ENCODE measurements around the gene S100A4. TPM values are rescaled to one million over a fixed set of nuclear protein-coding genes. Genes with fewer than 3 reads are reported as not detected.
A peak's percentile ranks its signal among the peaks of the same experiment; 100 is the strongest.

S100A4 gene
- total RNA-seq, 2 experiments from 2014 or later: 109 to 118 TPM

DNA sequence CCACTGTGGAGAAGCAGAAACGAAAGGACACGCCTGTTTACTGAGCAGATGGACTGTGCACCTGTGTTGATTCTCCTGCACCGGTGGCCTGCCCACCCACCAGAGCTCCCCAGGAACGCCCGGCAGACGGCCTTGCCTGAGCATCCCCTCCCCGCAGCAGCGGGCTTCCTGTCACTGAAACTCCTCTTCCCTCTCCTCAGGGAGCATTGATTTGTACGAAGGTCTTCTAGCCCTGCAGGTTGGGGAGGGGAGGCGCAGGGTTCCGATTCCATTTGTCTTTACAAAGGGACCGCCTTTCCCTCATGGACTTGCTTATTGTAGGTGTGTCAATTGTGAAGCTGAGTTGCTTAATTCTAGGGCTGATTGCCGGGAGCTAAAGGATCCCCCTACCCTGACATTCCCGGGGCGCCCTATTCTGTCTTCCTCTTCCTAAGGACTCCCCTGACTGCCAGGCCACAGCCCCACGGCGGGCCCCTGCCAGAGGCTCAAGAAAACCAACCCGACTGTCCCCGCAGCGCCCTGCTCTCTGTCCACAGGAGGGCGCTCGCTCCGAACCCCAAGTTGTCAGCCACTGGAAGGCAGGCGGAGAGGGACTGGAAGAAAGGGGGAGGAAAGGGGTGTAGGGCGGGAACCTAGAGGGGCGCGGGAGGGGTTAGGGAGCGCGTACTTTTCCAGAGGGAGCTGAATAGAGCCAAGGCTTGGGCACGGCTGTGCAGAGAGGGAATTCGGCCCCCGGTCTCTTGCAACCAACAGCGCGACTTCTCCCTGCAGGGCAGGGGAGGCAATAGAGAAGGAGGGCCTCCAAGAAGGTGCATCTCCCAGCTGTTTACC, 12.6 kb downstream of the S100A4 start:
- ATAC-seq (peak; percentile 19), DNase-seq (peak; percentile 86)
- Mint-ChIP-seq H3K36me3 (ENCODE audit: low read depth) (peaks cover 17% of the 10 kb centered on the region), H3K27me3 (no peaks in the 10 kb centered on the region), H3K4me1 (ENCODE audit: low read depth) (peaks cover 61% of the 10 kb centered on the region), H3K9me3 (no peaks in the 10 kb centered on the region), H3K4me3 (peak overlapping the region; percentile 95), H3K27ac (peak overlapping the region; percentile 96)
- intact Hi-C loops (cut with micrococcal nuclease): loop anchor here (2.0 kb wide), 1 partner anchor 36 kb away; no protein-coding TSS in a partner anchor
- TF ChIP-seq, protein P1, sequence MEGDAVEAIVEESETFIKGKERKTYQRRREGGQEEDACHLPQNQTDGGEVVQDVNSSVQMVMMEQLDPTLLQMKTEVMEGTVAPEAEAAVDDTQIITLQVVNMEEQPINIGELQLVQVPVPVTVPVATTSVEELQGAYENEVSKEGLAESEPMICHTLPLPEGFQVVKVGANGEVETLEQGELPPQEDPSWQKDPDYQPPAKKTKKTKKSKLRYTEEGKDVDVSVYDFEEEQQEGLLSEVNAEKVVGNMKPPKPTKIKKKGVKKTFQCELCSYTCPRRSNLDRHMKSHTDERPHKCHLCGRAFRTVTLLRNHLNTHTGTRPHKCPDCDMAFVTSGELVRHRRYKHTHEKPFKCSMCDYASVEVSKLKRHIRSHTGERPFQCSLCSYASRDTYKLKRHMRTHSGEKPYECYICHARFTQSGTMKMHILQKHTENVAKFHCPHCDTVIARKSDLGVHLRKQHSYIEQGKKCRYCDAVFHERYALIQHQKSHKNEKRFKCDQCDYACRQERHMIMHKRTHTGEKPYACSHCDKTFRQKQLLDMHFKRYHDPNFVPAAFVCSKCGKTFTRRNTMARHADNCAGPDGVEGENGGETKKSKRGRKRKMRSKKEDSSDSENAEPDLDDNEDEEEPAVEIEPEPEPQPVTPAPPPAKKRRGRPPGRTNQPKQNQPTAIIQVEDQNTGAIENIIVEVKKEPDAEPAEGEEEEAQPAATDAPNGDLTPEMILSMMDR (IDR thresholded peaks at IDR 0.05): peak; percentile 87
- POLR2A ChIA-PET: interaction anchor here (0.7 to 7.9 kb wide), 11 partner anchors 13 to 137 kb away, joined by 3 to 97 read pairs (median 4); partner anchors contain the start of genes CHTOP, S100A2, S100A3 and S100A4
- CTCF ChIA-PET: interaction anchor here (0.7 to 5.5 kb wide), 34 partner anchors 8 to 435 kb away, joined by 3 to 191 read pairs (median 5); partner anchors contain the start of genes CHTOP, CREB3L4, S100A1 and S100A13

DNA sequence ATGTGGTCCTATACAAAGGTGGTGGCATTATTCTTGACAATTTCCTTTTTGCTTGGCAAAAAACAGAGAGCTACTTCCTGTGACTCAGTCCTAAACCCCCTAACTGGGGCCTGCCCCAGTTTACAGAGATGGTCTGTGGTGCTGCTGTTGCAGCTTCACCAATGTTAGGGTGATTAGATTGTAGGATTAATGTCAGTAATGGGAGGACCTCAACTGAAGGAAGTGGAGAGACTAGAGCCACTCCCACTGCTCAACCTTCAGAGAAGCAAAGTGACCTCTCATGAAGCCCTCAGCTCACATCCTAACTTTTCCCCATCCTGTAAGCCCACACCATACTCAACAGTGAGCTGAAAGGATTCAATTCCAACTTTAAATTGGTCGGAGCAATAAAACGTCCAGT, 13.4 kb downstream of the S100A4 start:
- H3K4me3 Mint-ChIP-seq: peak overlapping the region; percentile 95
- H3K27ac Mint-ChIP-seq: peak overlapping the region; percentile 96
- ATAC-seq (peak; percentile 66), DNase-seq (peak; percentile 78)
- H3K9me3 Mint-ChIP-seq: no peaks in the 10 kb centered on the region
- TF ChIP-seq, protein P1 (IDR thresholded peaks at IDR 0.05): no peak
- peaks cover 17% of the 10 kb centered on the region for H3K36me3 Mint-ChIP-seq (ENCODE audit: low read depth)
- intact Hi-C loops (cut with micrococcal nuclease): loop anchor here (2.0 kb wide), 1 partner anchor 37 kb away; no protein-coding TSS in a partner anchor
- POLR2A ChIA-PET: interaction anchor here (0.6 to 7.9 kb wide), 13 partner anchors 8 to 137 kb away, joined by 3 to 97 read pairs (median 4); partner anchors contain the start of genes CHTOP, S100A2, S100A3 and S100A4
- H3K4me1 Mint-ChIP-seq (ENCODE audit: low read depth): peaks cover 57% of the 10 kb centered on the region
- CTCF ChIA-PET: interaction anchor here (1.1 to 5.5 kb wide), 24 partner anchors 8 to 436 kb away, joined by 3 to 191 read pairs (median 10); partner anchors contain the start of genes CHTOP, CREB3L4, S100A1 and S100A13
- no peaks in the 10 kb centered on the region for H3K27me3 Mint-ChIP-seq

DNA sequence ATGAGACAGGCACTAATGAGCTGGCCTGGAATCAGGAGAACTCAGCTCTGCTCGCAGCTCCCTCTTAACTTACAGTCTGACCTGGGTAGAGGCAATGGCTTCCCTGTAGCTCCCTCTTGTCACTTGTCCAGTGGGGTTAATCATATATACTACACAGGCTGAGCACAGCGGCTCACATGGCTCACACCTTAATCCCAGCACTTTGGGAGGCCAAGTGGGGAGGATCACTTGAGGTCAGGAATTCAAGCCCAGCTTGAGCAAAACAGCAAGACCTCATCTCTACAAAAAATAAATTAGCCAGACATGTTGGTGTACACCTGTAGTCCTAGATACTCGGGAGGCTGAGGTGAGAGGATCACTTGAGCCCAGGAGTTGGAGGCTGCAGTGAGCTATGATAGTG, 14.0 kb downstream of the S100A4 start:
- POLR2A ChIA-PET: interaction anchor here (0.6 to 7.9 kb wide), 10 partner anchors 9 to 106 kb away, joined by 3 to 97 read pairs (median 8); partner anchors contain the start of genes CHTOP, S100A2, S100A3 and S100A4
- TF ChIP-seq, protein P1 (IDR thresholded peaks at IDR 0.05): no peak
- H3K4me3 Mint-ChIP-seq: no peak overlapping the region

DNA sequence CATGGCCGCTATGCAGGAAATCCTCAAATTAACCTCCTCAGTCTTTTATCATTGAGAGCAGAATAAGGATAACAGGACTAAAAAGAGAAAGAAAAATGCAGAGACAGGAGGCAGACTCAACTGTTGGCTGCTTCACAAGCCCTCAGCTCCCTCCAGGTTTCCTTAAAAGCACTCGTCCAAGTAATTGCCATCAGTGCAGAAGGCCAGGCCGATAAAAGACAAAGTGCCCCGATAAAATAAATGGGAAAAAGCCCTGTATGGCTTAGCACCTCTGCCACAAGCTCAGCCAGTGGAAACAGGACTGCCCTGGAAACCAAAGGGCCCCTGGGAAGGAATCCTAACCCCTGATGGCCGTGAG, 17.9 kb downstream of the S100A4 start:
- CTCF ChIA-PET: interaction anchor here (0.9 kb wide), 2 partner anchors 17 to 40 kb away, joined by 3 to 4 read pairs; no protein-coding TSS in a partner anchor
- H3K27me3 Mint-ChIP-seq: no peaks in the 10 kb centered on the region
- H3K4me3 Mint-ChIP-seq: no peak overlapping the region
- ATAC-seq (no peak), DNase-seq (no peak)
- H3K27ac Mint-ChIP-seq: no peak overlapping the region
- TF ChIP-seq, protein P1 (IDR thresholded peaks at IDR 0.05): no peak
- no peaks in the 10 kb centered on the region for H3K36me3 Mint-ChIP-seq (ENCODE audit: low read depth)
- peaks cover 24% of the 10 kb centered on the region for H3K4me1 Mint-ChIP-seq (ENCODE audit: low read depth)
- no peaks in the 10 kb centered on the region for H3K9me3 Mint-ChIP-seq
- POLR2A ChIA-PET: no interaction called here
- intact Hi-C loops (cut with micrococcal nuclease): no loop called here

More for the DNA sequence above, 14.0 kb downstream of the S100A4 start:
- CTCF ChIA-PET: interaction anchor here (1.1 to 5.5 kb wide), 20 partner anchors 9 to 436 kb away, joined by 3 to 191 read pairs (median 12); partner anchors contain the start of genes CHTOP, CREB3L4, S100A2 and S100A4
- Mint-ChIP-seq H3K9me3 (no peaks in the 10 kb centered on the region), H3K36me3 (ENCODE audit: low read depth) (peaks cover 17% of the 10 kb centered on the region), H3K27ac (peak overlapping the region; percentile 96), H3K4me1 (ENCODE audit: low read depth) (peaks cover 53% of the 10 kb centered on the region), H3K27me3 (no peaks in the 10 kb centered on the region)
- intact Hi-C loops (cut with micrococcal nuclease): loop anchor here (2.0 kb wide), 1 partner anchor 37 kb away; no protein-coding TSS in a partner anchor
- DNase-seq (no peak), ATAC-seq (no peak)

All from activated CD8-positive, alpha-beta T cell treated with anti-CD3 and anti-CD28 coated beads for 36 hours (primary cell).